HEK293T (cell line): ENCODE measurements around the gene PRSS1.

Source experiments
- ARNT ChIP-seq: fragments of 450-650 bp; IDR thresholded peaks from 2 replicates; pipeline ENCODE4 v1.6.1; 2017; ENCODE audit warnings: mild to moderate bottlenecking
- BHLHE40 ChIP-seq: fragments of 450-650 bp; IDR thresholded peaks from 2 replicates; pipeline ENCODE4 v1.6.1; 2016; ENCODE audit warnings: mild to moderate bottlenecking, moderate library complexity, borderline replicate concordance
- CTBP1 ChIP-seq: fragments of 450-650 bp; IDR thresholded peaks from 2 replicates; pipeline ENCODE4 v1.6.1; 2016; ENCODE audit warnings: borderline replicate concordance
- ELF4 ChIP-seq: fragments of 450-650 bp; IDR thresholded peaks from 2 replicates; pipeline ENCODE4 v1.6.1; 2017; ENCODE audit warnings: antibody characterized with exemption
- FOXA1 ChIP-seq: fragments of 450-650 bp; IDR thresholded peaks from 2 replicates; pipeline ENCODE4 v1.6.1; 2016; ENCODE audit warnings: mild to moderate bottlenecking
- FOXK2 ChIP-seq: fragments of 450-650 bp; IDR thresholded peaks from 2 replicates; pipeline ENCODE4 v1.6.1; 2016; ENCODE audit warnings: mild to moderate bottlenecking
- FOXM1 ChIP-seq: fragments of 450-650 bp; IDR thresholded peaks from 2 replicates; pipeline ENCODE4 v1.6.1; 2017; ENCODE audit warnings: mild to moderate bottlenecking, borderline replicate concordance
- SP1 ChIP-seq: fragments of 450-650 bp; IDR thresholded peaks from 2 replicates; pipeline ENCODE4 v1.6.1; 2017
- TARDBP ChIP-seq: fragments of 450-650 bp; IDR thresholded peaks from 2 replicates; pipeline ENCODE4 v1.6.1; 2016
- ZNF384 ChIP-seq: fragments of 450-650 bp; IDR thresholded peaks from 2 replicates; pipeline ENCODE4 v1.6.1; 2016

GRCh38 chr7:142773230-142773629, 24.0 kb downstream of the PRSS1 start:
- TF ChIP-seq BHLHE40: no peak
- TF ChIP-seq FOXK2: no peak
- TF ChIP-seq FOXM1: no peak
- no peak for TF ChIP-seq ARNT
- TF ChIP-seq SP1: no peak
- no peak for TF ChIP-seq ZNF384
- no peak for TF ChIP-seq FOXA1
- TF ChIP-seq TARDBP: no peak
- TF ChIP-seq CTBP1: no peak
- no peak for TF ChIP-seq ELF4
